ENCODE results near the gene HNRNPU. TPM values are rescaled to one million over a fixed set of nuclear protein-coding genes. Genes with fewer than 3 reads are reported as not detected.

Gene HNRNPU
- 595 and 602 TPM in 2 replicates for total RNA-seq (2014; rRNA removed; shearing (Covaris generic))

GRCh38 chr1:244864253-244865027 lies at the start of gene HNRNPU:
HNRNPU (minus strand) TSS chr1:244864543; CDS start chr1:244864307, 236 bp downstream.
- Histone ChIP-seq H3K4me3 (peak within 1 kb of the TSS; percentile 89), H3K27me3 (no peaks in the 10 kb centered on the region), H3K9me3 (replicated peaks) (no peaks in the 10 kb centered on the region), H3K27ac (peak within 1 kb of the TSS; percentile 92), H3K4me1 (peaks cover 16% of the 10 kb centered on the region), H3K36me3 (peaks cover 31% of the 10 kb centered on the region)
- peak; percentile 92 to 93 for DNase-seq

GRCh38 chr1:244913806-244914205 lies 49.5 kb upstream of the HNRNPU start:
- Histone ChIP-seq H3K4me3 (no peak overlapping the region), H3K36me3 (no peaks in the 10 kb centered on the region), H3K27me3 (0 out of 2 replicates have a peak, but pooled peaks cover 2% of the 10 kb centered on the region), H3K9me3 (replicated peaks) (no peaks in the 10 kb centered on the region), H3K4me1 (no peaks in the 10 kb centered on the region), H3K27ac (no peak overlapping the region)
- no peak for DNase-seq

GRCh38 chr1:244904119-244904518 lies 39.8 kb upstream of the HNRNPU start:
- H3K4me1 ChIP-seq: no peaks in the 10 kb centered on the region
- no peaks in the 10 kb centered on the region for H3K27me3 ChIP-seq
- no peaks in the 10 kb centered on the region for H3K9me3 ChIP-seq (replicated peaks)
- DNase-seq: no peak
- no peak overlapping the region for H3K27ac ChIP-seq
- H3K36me3 ChIP-seq: no peaks in the 10 kb centered on the region
- no peak overlapping the region for H3K4me3 ChIP-seq

GRCh38 chr1:244901400-244902015 lies 37.2 kb upstream of the HNRNPU start:
- Histone ChIP-seq H3K36me3 (no peaks in the 10 kb centered on the region), H3K27ac (no peak overlapping the region), H3K9me3 (replicated peaks) (no peaks in the 10 kb centered on the region), H3K4me3 (no peak overlapping the region), H3K4me1 (no peaks in the 10 kb centered on the region), H3K27me3 (no peaks in the 10 kb centered on the region)
- no peak for DNase-seq

GRCh38 chr1:244897476-244898254 lies 33.3 kb upstream of the HNRNPU start:
- Histone ChIP-seq H3K27me3 (no peaks in the 10 kb centered on the region), H3K27ac (no peak overlapping the region), H3K4me3 (no peak overlapping the region), H3K4me1 (no peaks in the 10 kb centered on the region), H3K36me3 (no peaks in the 10 kb centered on the region), H3K9me3 (replicated peaks) (no peaks in the 10 kb centered on the region)
- DNase-seq: no peak

GRCh38 chr1:244896550-244896949 lies 32.2 kb upstream of the HNRNPU start:
- no peaks in the 10 kb centered on the region for H3K4me1 ChIP-seq
- H3K9me3 ChIP-seq (replicated peaks): no peaks in the 10 kb centered on the region
- no peak for DNase-seq
- no peak overlapping the region for H3K27ac ChIP-seq
- no peaks in the 10 kb centered on the region for H3K27me3 ChIP-seq
- H3K36me3 ChIP-seq: no peaks in the 10 kb centered on the region
- H3K4me3 ChIP-seq: no peak overlapping the region

GRCh38 chr1:244893836-244894235 lies 29.5 kb upstream of the HNRNPU start:
- no peaks in the 10 kb centered on the region for H3K27me3 ChIP-seq
- H3K27ac ChIP-seq: no peak overlapping the region
- DNase-seq: no peak
- H3K9me3 ChIP-seq (replicated peaks): no peaks in the 10 kb centered on the region
- no peak overlapping the region for H3K4me3 ChIP-seq
- no peaks in the 10 kb centered on the region for H3K36me3 ChIP-seq
- no peaks in the 10 kb centered on the region for H3K4me1 ChIP-seq

- H3K36me3 ChIP-seq: no peaks in the 10 kb centered on the region
- no peaks in the 10 kb centered on the region for H3K9me3 ChIP-seq (replicated peaks)
- DNase-seq: no peak
- no peak overlapping the region for H3K4me3 ChIP-seq
- no peak overlapping the region for H3K27ac ChIP-seq
- no peaks in the 10 kb centered on the region for H3K4me1 ChIP-seq
- no peaks in the 10 kb centered on the region for H3K27me3 ChIP-seq
These were observed 22.9 kb upstream of the HNRNPU start for GRCh38 chr1:244887281-244887680.

GRCh38 chr1:244881552-244882280 lies 17.4 kb upstream of the HNRNPU start:
- no peaks in the 10 kb centered on the region for H3K36me3 ChIP-seq
- H3K4me3 ChIP-seq: no peak overlapping the region
- no peak for DNase-seq
- H3K4me1 ChIP-seq: no peaks in the 10 kb centered on the region
- H3K27me3 ChIP-seq: no peaks in the 10 kb centered on the region
- H3K9me3 ChIP-seq (replicated peaks): no peaks in the 10 kb centered on the region
- no peak overlapping the region for H3K27ac ChIP-seq

- H3K27ac ChIP-seq: no peak overlapping the region
- H3K4me1 ChIP-seq: no peaks in the 10 kb centered on the region
- H3K9me3 ChIP-seq (replicated peaks): no peaks in the 10 kb centered on the region
- no peak overlapping the region for H3K4me3 ChIP-seq
- no peak for DNase-seq
- H3K27me3 ChIP-seq: no peaks in the 10 kb centered on the region
- H3K36me3 ChIP-seq: no peaks in the 10 kb centered on the region
These were observed 14.3 kb upstream of the HNRNPU start for GRCh38 chr1:244878681-244879080.

GRCh38 chr1:244876228-244876910 lies 12.0 kb upstream of the HNRNPU start:
- H3K4me3 ChIP-seq: no peak overlapping the region
- no peaks in the 10 kb centered on the region for H3K9me3 ChIP-seq (replicated peaks)
- DNase-seq: no peak
- no peak overlapping the region for H3K27ac ChIP-seq
- no peaks in the 10 kb centered on the region for H3K4me1 ChIP-seq
- no peaks in the 10 kb centered on the region for H3K36me3 ChIP-seq
- H3K27me3 ChIP-seq: no peaks in the 10 kb centered on the region

- Histone ChIP-seq H3K4me1 (no peaks in the 10 kb centered on the region), H3K9me3 (replicated peaks) (no peaks in the 10 kb centered on the region), H3K36me3 (no peaks in the 10 kb centered on the region), H3K27me3 (no peaks in the 10 kb centered on the region), H3K4me3 (no peak overlapping the region), H3K27ac (no peak overlapping the region)
- DNase-seq: no peak
These were observed 10.7 kb upstream of the HNRNPU start for GRCh38 chr1:244874974-244875579.

GRCh38 chr1:244869950-244870349 lies 5.6 kb upstream of the HNRNPU start:
- H3K27ac ChIP-seq: no peak overlapping the region
- no peaks in the 10 kb centered on the region for H3K36me3 ChIP-seq
- H3K9me3 ChIP-seq (replicated peaks): no peaks in the 10 kb centered on the region
- DNase-seq: no peak
- H3K4me1 ChIP-seq: peaks cover 12% of the 10 kb centered on the region
- no peaks in the 10 kb centered on the region for H3K27me3 ChIP-seq
- no peak overlapping the region for H3K4me3 ChIP-seq

- H3K27me3 ChIP-seq: no peaks in the 10 kb centered on the region
- H3K4me1 ChIP-seq: peaks cover 12% of the 10 kb centered on the region
- no peak for DNase-seq
- no peaks in the 10 kb centered on the region for H3K36me3 ChIP-seq
- no peaks in the 10 kb centered on the region for H3K9me3 ChIP-seq (replicated peaks)
- no peak overlapping the region; the same call in 1 of the 2 replicates for H3K27ac ChIP-seq
- peak overlapping the region; percentile 44 for H3K4me3 ChIP-seq
These were observed 5.1 kb upstream of the HNRNPU start for GRCh38 chr1:244869364-244869827.

Data from SJCRH30 (cell line).